Smooth muscle cell (in vitro differentiated cells): Measurements from ENCODE around the gene TMCC1. TPM values are rescaled to one million over a fixed set of nuclear protein-coding genes. Genes with fewer than 3 reads are reported as not detected.

Experiments
- DNase-seq: peaks from one replicate; lab custom pipeline; 2025; ENCODE audit not compliant: unreplicated experiment; lab: John Stamatoyannopoulos, UW
- H2AFZ ChIP-seq: fragments of 200-600 bp; sonication (generic); 2 replicates; pipeline ENCODE4 v1.6.0; 2016; ENCODE audit warnings: antibody characterized with exemption, low read depth, mild to moderate bottlenecking
- H3F3A ChIP-seq: fragments of 200-600 bp; sonication (generic); 2 replicates; pipeline ENCODE4 v1.6.0; 2017; ENCODE audit warnings: antibody characterized with exemption, low read depth
- H3K27ac ChIP-seq: fragments of 200-600 bp; sonication (generic); 2 replicates; pipeline ENCODE4 v1.5.1; 2016; ENCODE audit warnings: low read depth, mild to moderate bottlenecking
- H3K27me3 ChIP-seq: fragments of 200-600 bp; sonication (generic); 2 replicates; pipeline ENCODE4 v1.6.1; 2016; ENCODE audit warnings: low read depth, mild to moderate bottlenecking
- H3K36me3 ChIP-seq: fragments of 200-600 bp; sonication (generic); 2 replicates; pipeline ENCODE4 v1.5.1; 2016; ENCODE audit warnings: low read depth
- H3K4me1 ChIP-seq: fragments of 200-600 bp; sonication (generic); 2 replicates; pipeline ENCODE4 v1.5.1; 2016; ENCODE audit warnings: low read depth
- H3K4me2 ChIP-seq: fragments of 200-600 bp; sonication (generic); 2 replicates; pipeline ENCODE4 v1.6.0; 2016; ENCODE audit warnings: mild to moderate bottlenecking
- H3K4me3 ChIP-seq: fragments of 200-600 bp; sonication (generic); 2 replicates; pipeline ENCODE4 v1.5.1; 2016; ENCODE audit warnings: mild to moderate bottlenecking
- H3K79me2 ChIP-seq: fragments of 200-600 bp; sonication (generic); 2 replicates; pipeline ENCODE4 v1.6.0; 2016; ENCODE audit warnings: low read depth, mild to moderate bottlenecking
- H3K9ac ChIP-seq: fragments of 200-600 bp; sonication (generic); 2 replicates; pipeline ENCODE4 v1.6.0; 2016; ENCODE audit warnings: low read depth
- H3K9me3 ChIP-seq: fragments of 200-600 bp; sonication (generic); replicated peaks from 2 replicates; pipeline ENCODE4 v1.5.1; 2016; ENCODE audit warnings: low read depth
- H4K20me1 ChIP-seq: fragments of 200-600 bp; sonication (generic); 2 replicates; pipeline ENCODE4 v1.6.0; 2016; ENCODE audit warnings: low read depth
- WGBS: methylation state at CpG from one replicate; pipeline ENCODE4 v1.1.7; 2016; ENCODE audit warnings: low lambda C conversion rate; 5-methylcytosine and 5-hydroxymethylcytosine counted together
- polyA plus RNA-seq: library from polyadenylated mRNA; unstranded; fragments of >200 nt; fragmentation: Nextera tagmentation; extraction: Ambion mirVana; gene quantifications from 2 replicates; pipeline ENCODE4 v1.2.1, GENCODE V29; 2016
- total RNA-seq: library from RNA; depleted of rRNA; stranded (reverse); fragments of >200 nt; gene quantifications from 2 replicates; pipeline ENCODE4 v1.2.3, GENCODE V29; 2014
- TF ChIP-seq, protein P1 (sequence below): fragments of 200-600 bp; sonication (generic); IDR thresholded peaks from 2 replicates; pipeline ENCODE4 v1.5.1; 2017; ENCODE audit warnings: borderline replicate concordance, mild to moderate bottlenecking, antibody characterized with exemption; ENCODE audit not compliant: insufficient read depth, poor library complexity, severe bottlenecking

Gene TMCC1
- total and polyA plus RNA-seq, 2 experiments from 2014 or later, result 5.3 to 17.8 TPM

DNA sequence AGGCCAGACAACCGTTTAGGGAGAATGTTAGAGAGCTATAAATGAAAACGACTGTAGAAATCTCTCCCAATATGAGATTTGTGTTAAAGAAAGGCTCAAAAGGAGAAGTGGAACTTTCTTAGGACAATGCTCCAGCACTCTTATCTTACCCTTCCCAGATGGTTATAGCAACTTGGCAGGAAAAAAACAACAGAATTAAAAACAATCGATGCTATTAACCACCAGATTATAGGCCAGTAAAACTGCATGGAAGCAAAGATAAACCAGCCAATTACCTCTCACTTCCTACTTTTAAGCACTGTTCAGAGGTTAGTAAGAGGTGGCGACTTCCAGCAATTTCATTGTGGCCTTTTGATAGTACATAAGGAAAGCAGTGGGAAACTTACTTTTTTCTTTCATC lies 72.9 kb downstream of the TMCC1 start:
- WGBS, result 88% methylated on average over 4 of the region's 4 CpGs
- TF ChIP-seq, protein P1, sequence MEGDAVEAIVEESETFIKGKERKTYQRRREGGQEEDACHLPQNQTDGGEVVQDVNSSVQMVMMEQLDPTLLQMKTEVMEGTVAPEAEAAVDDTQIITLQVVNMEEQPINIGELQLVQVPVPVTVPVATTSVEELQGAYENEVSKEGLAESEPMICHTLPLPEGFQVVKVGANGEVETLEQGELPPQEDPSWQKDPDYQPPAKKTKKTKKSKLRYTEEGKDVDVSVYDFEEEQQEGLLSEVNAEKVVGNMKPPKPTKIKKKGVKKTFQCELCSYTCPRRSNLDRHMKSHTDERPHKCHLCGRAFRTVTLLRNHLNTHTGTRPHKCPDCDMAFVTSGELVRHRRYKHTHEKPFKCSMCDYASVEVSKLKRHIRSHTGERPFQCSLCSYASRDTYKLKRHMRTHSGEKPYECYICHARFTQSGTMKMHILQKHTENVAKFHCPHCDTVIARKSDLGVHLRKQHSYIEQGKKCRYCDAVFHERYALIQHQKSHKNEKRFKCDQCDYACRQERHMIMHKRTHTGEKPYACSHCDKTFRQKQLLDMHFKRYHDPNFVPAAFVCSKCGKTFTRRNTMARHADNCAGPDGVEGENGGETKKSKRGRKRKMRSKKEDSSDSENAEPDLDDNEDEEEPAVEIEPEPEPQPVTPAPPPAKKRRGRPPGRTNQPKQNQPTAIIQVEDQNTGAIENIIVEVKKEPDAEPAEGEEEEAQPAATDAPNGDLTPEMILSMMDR, result no peak
- Histone ChIP-seq H4K20me1 (peaks cover 15% of the 10 kb centered on the region), H3K9me3 (no peaks in the 10 kb centered on the region), H3K4me2 (no peak overlapping the region), H3K4me3 (no peak overlapping the region), H3K79me2 (peaks cover 28% of the 10 kb centered on the region), H3K27ac (no peak overlapping the region), H2AFZ (no peak overlapping the region), H3F3A (no peaks in the 10 kb centered on the region), H3K27me3 (no peaks in the 10 kb centered on the region), H3K36me3 (peaks cover 5% of the 10 kb centered on the region), H3K9ac (no peak overlapping the region), H3K4me1 (no peaks in the 10 kb centered on the region)
- no peak for DNase-seq

DNA sequence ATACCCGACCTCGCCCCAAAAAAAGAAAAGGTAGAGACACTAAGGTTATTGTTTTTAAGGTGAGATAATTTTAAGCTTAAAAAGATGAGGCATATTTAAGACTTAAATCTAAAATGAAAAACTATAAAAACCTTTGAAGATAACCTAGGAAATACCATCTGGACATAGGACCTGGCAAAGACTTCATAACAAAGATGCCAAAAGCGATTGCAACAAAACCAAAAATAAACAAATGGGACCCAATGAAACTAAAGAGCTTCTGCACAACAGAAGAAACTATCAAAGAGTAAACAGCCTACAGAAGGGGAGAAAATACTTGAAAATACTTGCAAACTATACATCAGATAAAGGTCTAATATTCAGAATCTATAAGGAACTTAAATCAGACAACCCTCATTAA lies 80.9 kb downstream of the TMCC1 start:
- Histone ChIP-seq H3K27me3 (no peaks in the 10 kb centered on the region), H4K20me1 (peaks cover 69% of the 10 kb centered on the region), H3F3A (no peaks in the 10 kb centered on the region), H3K36me3 (peaks cover 5% of the 10 kb centered on the region), H3K9ac (no peak overlapping the region), H3K27ac (no peak overlapping the region), H3K4me3 (no peak overlapping the region), H3K4me1 (no peaks in the 10 kb centered on the region), H3K9me3 (no peaks in the 10 kb centered on the region), H3K79me2 (peaks cover 51% of the 10 kb centered on the region), H2AFZ (no peak overlapping the region), H3K4me2 (no peak overlapping the region)
- no peak for DNase-seq
- WGBS, result 98% methylated on average over 3 of the region's 3 CpGs
- TF ChIP-seq, protein P1, result no peak

DNA sequence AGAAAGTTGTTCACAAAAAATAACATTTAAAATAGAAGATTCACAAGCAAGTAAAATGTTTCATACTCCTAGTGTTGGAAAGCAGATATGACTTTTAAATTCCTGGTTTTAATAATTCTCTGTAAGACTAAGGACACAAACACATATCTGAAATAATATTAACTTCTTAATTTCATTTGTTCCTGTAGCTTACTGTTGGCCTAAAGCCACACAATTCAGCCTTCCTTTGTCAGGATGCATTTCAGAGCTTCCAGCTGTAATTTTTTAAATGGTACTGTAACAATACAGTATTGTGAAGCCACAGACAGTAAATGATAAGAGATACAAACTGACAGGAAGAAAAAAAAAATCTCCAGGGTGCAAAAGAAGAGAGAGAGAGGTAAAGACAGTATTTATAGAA lies 84.2 kb downstream of the TMCC1 start:
- Histone ChIP-seq H3K27ac (no peak overlapping the region), H3K4me1 (no peaks in the 10 kb centered on the region), H3K4me2 (no peak overlapping the region), H3F3A (no peaks in the 10 kb centered on the region), H4K20me1 (peaks cover 66% of the 10 kb centered on the region), H2AFZ (no peak overlapping the region), H3K9me3 (no peaks in the 10 kb centered on the region), H3K4me3 (no peak overlapping the region), H3K9ac (no peak overlapping the region), H3K79me2 (peaks cover 38% of the 10 kb centered on the region), H3K36me3 (no peaks in the 10 kb centered on the region), H3K27me3 (no peaks in the 10 kb centered on the region)
- TF ChIP-seq, protein P1, result no peak
- no peak for DNase-seq

DNA sequence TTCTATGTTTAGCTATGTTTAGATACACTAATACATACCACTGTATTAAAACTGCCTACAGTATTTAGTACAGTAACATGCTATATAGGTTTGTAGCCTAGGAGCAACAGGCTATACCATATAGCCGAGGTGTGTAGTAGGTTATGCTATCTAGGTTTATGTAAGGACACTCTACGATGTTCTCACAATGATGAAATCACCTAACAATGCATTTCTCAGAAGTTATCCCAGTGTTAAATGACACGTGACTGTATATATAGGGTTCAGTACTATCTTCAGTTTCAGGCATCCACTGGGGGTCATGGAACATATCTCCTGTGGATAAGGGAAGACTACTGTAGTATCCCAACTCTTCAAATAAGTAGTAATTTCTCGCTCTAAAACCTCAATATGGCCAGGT lies 97.4 kb downstream of the TMCC1 start:
- H3K27ac ChIP-seq, result peak overlapping the region; percentile 95
- no peaks in the 10 kb centered on the region for H3K36me3 ChIP-seq
- TF ChIP-seq, protein P1, result no peak
- H2AFZ ChIP-seq, result no peak overlapping the region
- no peaks in the 10 kb centered on the region for H3K9me3 ChIP-seq
- H3K79me2 ChIP-seq, result peaks cover 21% of the 10 kb centered on the region
- H3K9ac ChIP-seq, result peak overlapping the region; percentile 51
- H3K4me1 ChIP-seq, result peaks cover 32% of the 10 kb centered on the region
- H3F3A ChIP-seq, result no peaks in the 10 kb centered on the region
- no peaks in the 10 kb centered on the region for H3K27me3 ChIP-seq
- no peak for DNase-seq
- H3K4me2 ChIP-seq, result no peak overlapping the region
- H4K20me1 ChIP-seq, result peaks cover 23% of the 10 kb centered on the region
- 85% methylated on average over 4 of the region's 4 CpGs for WGBS
- no peak overlapping the region for H3K4me3 ChIP-seq
